ENCODE data around the gene CATSPERE.

CATSPERE gene

GRCh38 chr1:244599937-244600350 is 138.9 kb downstream of the CATSPERE start:
- no peak for TF ChIP-seq CTCF (IDR thresholded peaks at IDR 0.05; ENCODE audit: low read depth, low read length, missing control alignments)
- no peak overlapping the region for H3K4me3 ChIP-seq (ENCODE audit: low read depth, low read length)
- peak; percentile 25 for DNase-seq (ENCODE audit: low read depth)

- no peak for TF ChIP-seq CTCF (IDR thresholded peaks at IDR 0.05; ENCODE audit: low read depth, low read length, missing control alignments)
- DNase-seq (ENCODE audit: low read depth), result no peak
- H3K4me3 ChIP-seq (ENCODE audit: low read depth, low read length), result no peak overlapping the region
Measured at GRCh38 chr1:244601336-244601735, 140.3 kb downstream of the CATSPERE start.

- DNase-seq (ENCODE audit: low read depth), result no peak
Measured at GRCh38 chr1:244603498-244603897, 142.4 kb downstream of the CATSPERE start.

GRCh38 chr1:244605835-244606370 is 144.8 kb downstream of the CATSPERE start:
- no peak overlapping the region for H3K4me3 ChIP-seq (ENCODE audit: low read depth, low read length)
- no peak for DNase-seq (ENCODE audit: low read depth)
- no peak for TF ChIP-seq CTCF (IDR thresholded peaks at IDR 0.05; ENCODE audit: low read depth, low read length, missing control alignments)

More at GRCh38 chr1:244603498-244603897, 142.4 kb downstream of the CATSPERE start:
- TF ChIP-seq CTCF (IDR thresholded peaks at IDR 0.05; ENCODE audit: low read depth, low read length, missing control alignments), result peak; percentile 50
- H3K4me3 ChIP-seq (ENCODE audit: low read depth, low read length), result no peak overlapping the region

GRCh38 chr1:244614113-244614836 is 153.2 kb downstream of the CATSPERE start:
- DNase-seq (ENCODE audit: low read depth), result no peak

GRCh38 chr1:244614879-244615278 is 153.8 kb downstream of the CATSPERE start:
- H3K4me3 ChIP-seq (ENCODE audit: low read depth, low read length), result no peak overlapping the region
- no peak for DNase-seq (ENCODE audit: low read depth)
- no peak for TF ChIP-seq CTCF (IDR thresholded peaks at IDR 0.05; ENCODE audit: low read depth, low read length, missing control alignments)

More at GRCh38 chr1:244614113-244614836, 153.2 kb downstream of the CATSPERE start:
- no peak overlapping the region for H3K4me3 ChIP-seq (ENCODE audit: low read depth, low read length)
- no peak for TF ChIP-seq CTCF (IDR thresholded peaks at IDR 0.05; ENCODE audit: low read depth, low read length, missing control alignments)

GRCh38 chr1:244615301-244615700 is 154.2 kb downstream of the CATSPERE start:
- H3K4me3 ChIP-seq (ENCODE audit: low read depth, low read length), result no peak overlapping the region
- DNase-seq (ENCODE audit: low read depth), result no peak
- no peak for TF ChIP-seq CTCF (IDR thresholded peaks at IDR 0.05; ENCODE audit: low read depth, low read length, missing control alignments)

All from GM12864 (cell line).